ENCODE results near the gene ADAP2. TPM values are rescaled to one million over a fixed set of nuclear protein-coding genes. Genes with fewer than 3 reads are reported as not detected.

ADAP2 gene, protein sequence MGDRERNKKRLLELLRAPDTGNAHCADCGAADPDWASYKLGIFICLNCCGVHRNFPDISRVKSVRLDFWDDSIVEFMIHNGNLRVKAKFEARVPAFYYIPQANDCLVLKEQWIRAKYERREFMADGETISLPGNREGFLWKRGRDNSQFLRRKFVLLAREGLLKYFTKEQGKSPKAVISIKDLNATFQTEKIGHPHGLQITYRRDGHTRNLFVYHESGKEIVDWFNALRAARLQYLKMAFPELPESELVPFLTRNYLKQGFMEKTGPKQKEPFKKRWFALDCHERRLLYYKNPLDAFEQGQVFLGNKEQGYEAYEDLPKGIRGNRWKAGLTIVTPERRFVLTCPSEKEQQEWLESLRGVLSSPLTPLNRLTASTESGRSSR
- 0.42 TPM for polyA plus RNA-seq (2013, experiment 1 of 2)
- polyA plus RNA-seq (2013, experiment 2 of 2), result 0.34 TPM

DNA sequence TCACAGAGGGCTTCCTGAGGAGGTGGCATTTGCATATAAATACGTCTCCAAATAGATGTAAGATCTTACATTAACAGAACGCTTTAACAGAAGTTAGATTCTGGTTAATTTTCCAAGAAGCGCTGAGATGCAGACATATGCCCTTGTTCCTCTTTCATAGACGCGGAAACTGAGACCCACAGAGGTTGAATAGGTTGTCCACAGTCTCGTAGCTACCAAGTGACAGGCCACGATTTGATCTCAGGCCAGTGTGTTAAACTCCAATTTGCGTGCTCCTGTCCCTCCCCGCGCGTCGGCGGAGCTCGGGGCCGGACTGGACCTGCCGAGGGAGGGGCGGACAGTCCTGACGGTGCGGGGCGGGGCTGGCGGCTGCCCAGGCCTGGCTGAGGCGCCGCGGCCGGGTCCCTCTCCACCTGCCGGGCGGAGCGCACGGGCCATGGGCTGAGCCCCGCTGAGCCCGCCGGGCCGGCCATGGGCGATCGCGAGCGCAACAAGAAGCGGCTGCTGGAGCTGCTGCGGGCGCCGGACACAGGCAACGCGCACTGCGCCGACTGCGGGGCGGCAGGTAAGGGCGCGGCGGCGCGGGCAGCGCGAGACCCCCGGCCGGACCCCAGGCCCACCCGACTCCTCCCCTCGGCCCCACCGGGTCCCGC, at the start of gene ADAP2:
ADAP2 (plus strand) TSS at position 402 of the 653 bp plus-strand sequence; CDS start at position 472, 70 bp downstream.
- H3K36me3 ChIP-seq (ENCODE audit: control insufficient read depth, insufficient read depth, low read length), result no peaks in the 10 kb centered on the region
- H2BK5ac ChIP-seq (ENCODE audit: low read length), result no peak within 1 kb of the TSS
- no peak within 1 kb of the TSS for H2BK15ac ChIP-seq (replicated peaks; ENCODE audit: low read depth)
- H3K4ac ChIP-seq (ENCODE audit: low read depth, low read length), result no peak within 1 kb of the TSS
- no peak within 1 kb of the TSS for H2BK120ac ChIP-seq (ENCODE audit: low read depth, low read length)
- no peak within 1 kb of the TSS for H4K8ac ChIP-seq (ENCODE audit: low read depth, low read length)
- no peak within 1 kb of the TSS for H3K18ac ChIP-seq (ENCODE audit: low read length)
- H3K79me1 ChIP-seq (ENCODE audit: low read length), result no peaks in the 10 kb centered on the region
- peak within 1 kb of the TSS; percentile 16 for H3K9ac ChIP-seq (ENCODE audit: low read length)
- no peak within 1 kb of the TSS for H3K27ac ChIP-seq (ENCODE audit: low read depth, low read length)
- H4K5ac ChIP-seq (ENCODE audit: low read length), result no peak within 1 kb of the TSS
- H3K4me3 ChIP-seq (ENCODE audit: low read length), result no peak within 1 kb of the TSS
- H3K23ac ChIP-seq (ENCODE audit: low read length), result no peak within 1 kb of the TSS
- no peak within 1 kb of the TSS for H2AK5ac ChIP-seq (ENCODE audit: low read length)
- H3K4me2 ChIP-seq (ENCODE audit: low read length), result peak within 1 kb of the TSS; percentile 38
- peak within 1 kb of the TSS; percentile 56 for H3K56ac ChIP-seq (ENCODE audit: low read length)
- WGBS (ENCODE audit: extremely low coverage, insufficient coverage, low lambda C conversion rate), result no CpG with 5 or more reads among the region's 60 CpGs
- peak; percentile 20 for DNase-seq
- no peaks in the 10 kb centered on the region for H3K4me1 ChIP-seq (ENCODE audit: control insufficient read depth, low read depth, low read length)
- H3K27me3 ChIP-seq (ENCODE audit: insufficient read depth, low read length, poor library complexity), result peaks cover 22% of the 10 kb centered on the region
- no peaks in the 10 kb centered on the region for H3K79me2 ChIP-seq (ENCODE audit: control insufficient read depth, insufficient read depth, low read length)

DNA sequence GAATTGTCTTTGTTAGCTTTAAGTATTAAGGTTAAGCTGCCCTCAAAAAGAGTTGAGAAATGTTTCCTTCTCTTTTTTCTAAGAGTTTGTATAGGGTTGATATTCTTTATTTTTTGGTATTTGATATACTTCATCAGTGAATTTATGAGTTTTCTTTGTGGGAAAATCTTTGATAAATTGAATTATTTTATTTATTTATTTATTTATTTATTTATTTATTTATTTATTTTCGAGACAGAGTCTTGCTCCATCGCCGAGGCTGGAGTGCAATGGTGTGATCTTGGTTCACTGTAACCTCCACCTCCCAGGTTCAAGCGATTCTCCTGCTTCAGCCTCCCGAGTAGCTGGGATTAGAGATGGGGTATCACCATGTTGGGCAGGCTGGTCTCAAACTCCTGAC, 35.6 kb upstream of the ADAP2 start:
- H3K4me2 ChIP-seq (ENCODE audit: low read length), result no peak overlapping the region
- no peak overlapping the region for H4K5ac ChIP-seq (ENCODE audit: low read length)
- H3K4me1 ChIP-seq (ENCODE audit: control insufficient read depth, low read depth, low read length), result no peaks in the 10 kb centered on the region
- H4K8ac ChIP-seq (ENCODE audit: low read depth, low read length), result no peak overlapping the region
- H2BK5ac ChIP-seq (ENCODE audit: low read length), result no peak overlapping the region
- no peak for DNase-seq
- H2BK120ac ChIP-seq (ENCODE audit: low read depth, low read length), result no peak overlapping the region
- no peak overlapping the region for H3K56ac ChIP-seq (ENCODE audit: low read length)
- no peaks in the 10 kb centered on the region for H3K79me2 ChIP-seq (ENCODE audit: control insufficient read depth, insufficient read depth, low read length)
- no peak overlapping the region for H3K4ac ChIP-seq (ENCODE audit: low read depth, low read length)
- H2AK5ac ChIP-seq (ENCODE audit: low read length), result no peak overlapping the region
- no peak overlapping the region for H3K9ac ChIP-seq (ENCODE audit: low read length)
- H3K27ac ChIP-seq (ENCODE audit: low read depth, low read length), result no peak overlapping the region
- H3K79me1 ChIP-seq (ENCODE audit: low read length), result no peaks in the 10 kb centered on the region
- no peak overlapping the region for H3K23ac ChIP-seq (ENCODE audit: low read length)
- H3K4me3 ChIP-seq (ENCODE audit: low read length), result no peak overlapping the region
- H2BK15ac ChIP-seq (replicated peaks; ENCODE audit: low read depth), result no peak overlapping the region
- no peaks in the 10 kb centered on the region for H3K36me3 ChIP-seq (ENCODE audit: control insufficient read depth, insufficient read depth, low read length)
- no peaks in the 10 kb centered on the region for H3K27me3 ChIP-seq (ENCODE audit: insufficient read depth, low read length, poor library complexity)
- no peak overlapping the region for H3K18ac ChIP-seq (ENCODE audit: low read length)
- WGBS (ENCODE audit: extremely low coverage, insufficient coverage, low lambda C conversion rate), result no CpG with 5 or more reads among the region's 5 CpGs

GRCh38 chr17:30894236-30894635, 27.5 kb upstream of the ADAP2 start:
- Histone ChIP-seq H3K56ac (ENCODE audit: low read length) (no peak overlapping the region), H4K5ac (ENCODE audit: low read length) (no peak overlapping the region), H4K8ac (ENCODE audit: low read depth, low read length) (no peak overlapping the region), H3K27ac (ENCODE audit: low read depth, low read length) (no peak overlapping the region), H2AK5ac (ENCODE audit: low read length) (no peak overlapping the region), H2BK120ac (ENCODE audit: low read depth, low read length) (no peak overlapping the region), H3K4me2 (ENCODE audit: low read length) (no peak overlapping the region), H3K79me1 (ENCODE audit: low read length) (no peaks in the 10 kb centered on the region), H3K4ac (ENCODE audit: low read depth, low read length) (no peak overlapping the region), H3K27me3 (ENCODE audit: insufficient read depth, low read length, poor library complexity) (no peaks in the 10 kb centered on the region), H3K4me1 (ENCODE audit: control insufficient read depth, low read depth, low read length) (no peaks in the 10 kb centered on the region), H3K36me3 (ENCODE audit: control insufficient read depth, insufficient read depth, low read length) (no peaks in the 10 kb centered on the region), H2BK15ac (replicated peaks; ENCODE audit: low read depth) (no peak overlapping the region), H3K23ac (ENCODE audit: low read length) (no peak overlapping the region), H3K18ac (ENCODE audit: low read length) (no peak overlapping the region), H2BK5ac (ENCODE audit: low read length) (no peak overlapping the region), H3K9ac (ENCODE audit: low read length) (no peak overlapping the region), H3K79me2 (ENCODE audit: control insufficient read depth, insufficient read depth, low read length) (no peaks in the 10 kb centered on the region), H3K4me3 (ENCODE audit: low read length) (no peak overlapping the region)
- no CpG with 5 or more reads among the region's 3 CpGs for WGBS (ENCODE audit: extremely low coverage, insufficient coverage, low lambda C conversion rate)
- DNase-seq, result no peak

- WGBS (ENCODE audit: extremely low coverage, insufficient coverage, low lambda C conversion rate), result no CpG with 5 or more reads among the region's 5 CpGs
- Histone ChIP-seq H3K9ac (ENCODE audit: low read length) (no peak overlapping the region), H2BK15ac (replicated peaks; ENCODE audit: low read depth) (no peak overlapping the region), H3K4me3 (ENCODE audit: low read length) (no peak overlapping the region), H3K4me2 (ENCODE audit: low read length) (no peak overlapping the region), H3K18ac (ENCODE audit: low read length) (no peak overlapping the region), H3K23ac (ENCODE audit: low read length) (no peak overlapping the region), H3K36me3 (ENCODE audit: control insufficient read depth, insufficient read depth, low read length) (no peaks in the 10 kb centered on the region), H2BK120ac (ENCODE audit: low read depth, low read length) (no peak overlapping the region), H2BK5ac (ENCODE audit: low read length) (no peak overlapping the region), H2AK5ac (ENCODE audit: low read length) (no peak overlapping the region), H4K5ac (ENCODE audit: low read length) (no peak overlapping the region), H3K27ac (ENCODE audit: low read depth, low read length) (no peak overlapping the region), H3K56ac (ENCODE audit: low read length) (no peak overlapping the region), H3K4ac (ENCODE audit: low read depth, low read length) (no peak overlapping the region), H3K4me1 (ENCODE audit: control insufficient read depth, low read depth, low read length) (no peaks in the 10 kb centered on the region), H3K79me1 (ENCODE audit: low read length) (no peaks in the 10 kb centered on the region), H3K79me2 (ENCODE audit: control insufficient read depth, insufficient read depth, low read length) (no peaks in the 10 kb centered on the region), H4K8ac (ENCODE audit: low read depth, low read length) (no peak overlapping the region), H3K27me3 (ENCODE audit: insufficient read depth, low read length, poor library complexity) (no peaks in the 10 kb centered on the region)
- no peak for DNase-seq
These were observed 24.4 kb upstream of the ADAP2 start for GRCh38 chr17:30897311-30897710.

DNA sequence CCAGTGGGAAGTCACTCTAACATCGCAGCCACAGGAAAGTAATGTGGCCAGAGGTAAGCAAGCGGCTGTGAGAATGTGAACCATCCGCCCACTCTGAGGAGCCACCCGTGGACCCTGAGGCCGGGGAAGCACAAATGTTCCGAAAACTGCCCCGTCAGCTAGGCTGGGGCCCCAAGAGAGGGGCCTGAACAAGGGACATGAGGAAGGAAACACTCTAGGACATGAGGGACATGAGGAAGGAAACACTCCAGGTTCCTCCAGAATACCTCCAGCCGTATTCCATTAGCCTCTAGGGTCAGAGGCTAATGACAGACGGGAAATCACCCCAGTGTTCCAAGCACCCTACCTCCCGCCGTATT, 16.0 kb upstream of the ADAP2 start:
- H2BK120ac ChIP-seq (ENCODE audit: low read depth, low read length), result no peak overlapping the region
- peak overlapping the region; percentile 62 for H3K4me2 ChIP-seq (ENCODE audit: low read length)
- H3K79me1 ChIP-seq (ENCODE audit: low read length), result no peaks in the 10 kb centered on the region
- no peak overlapping the region for H3K23ac ChIP-seq (ENCODE audit: low read length)
- WGBS (ENCODE audit: extremely low coverage, insufficient coverage, low lambda C conversion rate), result no CpG with 5 or more reads among the region's 11 CpGs
- no peaks in the 10 kb centered on the region for H3K4me1 ChIP-seq (ENCODE audit: control insufficient read depth, low read depth, low read length)
- H3K4ac ChIP-seq (ENCODE audit: low read depth, low read length), result no peak overlapping the region
- no peak for DNase-seq
- no peaks in the 10 kb centered on the region for H3K27me3 ChIP-seq (ENCODE audit: insufficient read depth, low read length, poor library complexity)
- no peaks in the 10 kb centered on the region for H3K79me2 ChIP-seq (ENCODE audit: control insufficient read depth, insufficient read depth, low read length)
- peak overlapping the region; percentile 80 for H3K56ac ChIP-seq (ENCODE audit: low read length)
- no peak overlapping the region for H4K8ac ChIP-seq (ENCODE audit: low read depth, low read length)
- no peak overlapping the region for H3K27ac ChIP-seq (ENCODE audit: low read depth, low read length)
- H2BK15ac ChIP-seq (replicated peaks; ENCODE audit: low read depth), result no peak overlapping the region
- no peak overlapping the region for H4K5ac ChIP-seq (ENCODE audit: low read length)
- no peak overlapping the region for H2BK5ac ChIP-seq (ENCODE audit: low read length)
- H3K36me3 ChIP-seq (ENCODE audit: control insufficient read depth, insufficient read depth, low read length), result no peaks in the 10 kb centered on the region
- no peak overlapping the region for H3K18ac ChIP-seq (ENCODE audit: low read length)
- H3K9ac ChIP-seq (ENCODE audit: low read length), result peak overlapping the region; percentile 70
- peak overlapping the region; percentile 55 for H3K4me3 ChIP-seq (ENCODE audit: low read length)
- no peak overlapping the region for H2AK5ac ChIP-seq (ENCODE audit: low read length)

All from mesendoderm (in vitro differentiated cells).